HG02759 (cell line): Measurements from ENCODE around the gene SGMS1.
"Not testable (repeated sequence)": the region's sequence is repeated elsewhere in the genome, so short reads cannot be mapped to it uniquely, and the experiment has no call there.

Source experiments
- ATAC-seq: cut with Tn5 transposase; IDR thresholded peaks from one replicate; pipeline ENCODE4 v1.9.1; 2021; ENCODE audit warnings: mild to moderate bottlenecking, moderate library complexity; ENCODE audit not compliant: unreplicated experiment

The SGMS1 gene

GRCh38 chr10:50477287-50478203 lies 146.2 kb downstream of the SGMS1 start:
- no peak for ATAC-seq

DNA sequence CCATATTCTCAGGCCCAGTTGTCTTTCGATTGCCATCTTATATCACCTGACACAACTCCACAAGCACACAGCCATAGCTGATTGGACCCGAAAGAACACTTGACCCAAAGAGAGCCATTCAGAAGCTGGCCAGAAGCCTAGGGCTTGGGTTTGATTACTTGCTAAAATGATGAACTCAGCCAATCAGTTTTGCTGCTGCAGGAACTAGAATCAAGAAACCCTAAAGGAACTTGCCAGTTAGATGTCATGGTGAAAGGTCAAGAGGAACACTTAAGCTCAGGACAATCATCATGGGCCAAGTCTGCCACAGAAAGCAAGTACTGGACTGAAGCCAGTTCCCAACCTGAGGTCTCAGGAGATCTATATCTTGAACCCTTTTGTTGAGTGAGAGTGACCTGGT lies 150.0 kb downstream of the SGMS1 start:
- ATAC-seq: no peak

GRCh38 chr10:50472914-50473313 lies 150.8 kb downstream of the SGMS1 start:
- no peak for ATAC-seq

DNA sequence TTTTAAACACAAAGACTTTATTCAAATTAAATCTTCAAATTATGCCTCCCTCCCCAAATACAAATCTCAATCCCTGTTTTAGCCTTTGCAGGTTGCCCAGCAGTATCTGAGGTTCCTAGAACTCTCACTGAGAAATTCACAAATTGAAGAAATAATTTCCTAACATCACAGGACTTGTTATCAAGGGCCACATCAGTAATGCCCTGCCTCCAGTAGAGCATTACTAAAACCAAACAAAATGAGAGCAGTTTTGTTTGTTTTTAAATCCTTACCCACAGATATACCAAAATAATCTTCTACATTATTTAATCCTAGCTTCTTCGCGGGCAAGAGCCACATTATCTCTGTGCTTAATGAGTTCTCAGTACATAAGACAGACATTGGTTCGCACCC lies 152.2 kb downstream of the SGMS1 start:
- ATAC-seq: no peak

DNA sequence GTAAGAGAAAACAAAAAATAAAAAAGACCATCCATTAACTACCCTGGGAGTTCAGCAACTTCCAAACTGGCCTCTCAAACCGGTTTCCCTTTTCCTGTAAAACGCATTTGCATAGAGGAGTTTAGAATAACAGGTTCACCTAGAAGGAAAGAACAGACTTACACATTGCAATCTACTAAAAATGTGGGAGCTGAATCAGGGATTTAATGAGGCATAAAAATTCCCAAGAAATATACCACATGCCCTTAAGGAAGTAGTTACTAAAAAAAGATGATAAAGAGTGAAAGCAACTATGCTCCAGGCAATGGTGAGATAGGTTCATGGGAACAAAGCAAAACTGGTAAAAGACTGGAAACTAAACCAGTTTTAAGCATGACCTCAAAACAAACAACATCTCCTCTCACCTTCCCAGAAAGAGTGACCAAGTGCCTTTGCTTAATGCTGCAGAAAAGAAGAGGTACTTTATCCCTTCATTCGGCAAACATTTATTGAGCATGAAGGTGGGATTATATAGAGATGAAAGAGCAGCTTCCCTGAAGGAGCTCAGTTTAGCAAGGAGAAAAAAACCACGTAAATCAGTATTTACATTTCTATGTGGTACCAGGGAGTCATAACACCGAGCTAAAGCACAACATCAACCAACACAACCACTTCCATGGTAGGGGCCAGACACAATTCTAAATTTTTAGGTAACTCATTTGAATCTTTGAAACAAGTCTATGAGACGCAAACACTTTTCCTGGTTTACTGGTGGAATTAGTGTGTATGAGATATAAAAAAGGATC lies 152.8 kb downstream of the SGMS1 start:
- no peak for ATAC-seq

DNA sequence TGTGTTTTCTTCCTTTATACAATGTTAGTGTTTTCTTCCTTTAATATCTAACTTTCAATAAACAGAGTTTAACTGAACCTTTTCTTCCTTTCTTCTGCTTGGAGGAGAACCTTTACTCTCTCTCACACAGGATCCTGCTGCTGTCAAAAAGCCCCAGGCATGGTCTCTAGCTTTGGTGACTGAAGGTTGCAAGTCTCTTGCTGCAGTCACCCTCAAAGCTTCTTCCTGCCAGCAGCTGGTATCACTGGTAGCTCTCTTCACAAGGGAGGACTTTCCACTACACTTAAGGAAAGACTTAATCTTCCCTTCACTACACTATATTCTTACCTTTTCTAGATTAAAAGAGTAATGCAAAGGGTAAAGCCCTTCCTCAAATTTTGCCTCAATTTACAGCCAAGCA lies 153.4 kb downstream of the SGMS1 start:
- ATAC-seq: peak; percentile 72

GRCh38 chr10:50469778-50470193 lies 154.0 kb downstream of the SGMS1 start:
- ATAC-seq: peak; percentile 33

- ATAC-seq: no peak
These were observed 154.5 kb downstream of the SGMS1 start for GRCh38 chr10:50469288-50469687.

DNA sequence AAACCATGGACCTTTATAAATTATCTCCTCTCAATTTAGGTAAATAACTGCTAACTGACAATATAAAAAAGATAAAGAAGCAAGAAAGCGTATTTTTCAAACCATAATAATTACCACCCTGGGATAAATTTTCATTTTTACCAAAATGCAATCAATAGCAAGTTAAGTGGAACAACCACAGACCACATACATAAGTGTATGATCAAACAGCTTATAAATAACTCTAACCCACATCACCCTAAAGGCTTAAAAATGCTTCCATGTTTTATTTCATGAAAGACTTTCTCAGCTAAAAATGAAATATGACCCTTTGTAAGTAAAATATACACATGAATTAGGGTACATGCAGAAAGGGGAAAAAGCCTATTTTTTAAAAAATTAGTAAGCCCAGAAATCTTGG lies 156.5 kb downstream of the SGMS1 start:
- ATAC-seq: no peak

DNA sequence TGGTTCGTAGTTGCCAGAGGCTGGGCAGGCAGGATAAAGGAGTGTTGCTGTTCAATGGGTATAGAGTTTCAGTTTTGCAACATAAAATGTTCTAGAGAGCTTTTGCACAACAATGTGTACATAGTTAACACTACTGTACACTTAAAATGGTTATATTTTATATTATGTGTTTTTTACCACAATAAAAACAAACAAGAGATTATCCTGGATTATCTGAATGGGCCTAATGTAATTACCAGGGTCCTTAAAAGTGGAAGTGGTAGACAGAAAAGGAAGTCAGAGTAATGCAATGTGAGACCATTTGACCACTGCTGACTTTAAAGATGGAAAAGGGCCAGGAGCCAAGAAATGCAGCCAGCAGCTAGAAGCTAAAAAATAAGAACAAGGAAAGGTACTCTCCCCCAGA lies 159.7 kb downstream of the SGMS1 start:
- no peak for ATAC-seq

- ATAC-seq: no peak
These were observed 161.9 kb downstream of the SGMS1 start for GRCh38 chr10:50461834-50462233.

- no peak for ATAC-seq
These were observed 162.6 kb downstream of the SGMS1 start for GRCh38 chr10:50461123-50461522.

DNA sequence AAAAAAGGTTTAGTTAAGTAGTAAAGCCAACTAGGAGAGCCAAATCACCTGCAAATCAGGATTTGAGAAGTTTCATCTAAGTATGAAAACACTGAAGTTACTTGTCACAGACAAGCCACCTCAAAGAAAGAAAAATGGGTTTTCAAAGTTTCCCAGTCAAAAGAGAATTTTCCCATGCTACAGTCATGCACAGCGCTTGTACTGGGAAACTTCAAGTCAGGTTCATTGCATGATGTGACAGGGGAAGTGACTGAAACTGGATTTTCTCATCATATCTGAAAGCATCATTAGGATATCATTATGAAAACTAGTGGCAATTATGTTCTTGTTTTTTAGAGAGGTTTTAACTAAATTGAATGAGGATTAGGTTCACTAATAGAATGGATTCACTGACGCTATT lies 167.0 kb downstream of the SGMS1 start:
- ATAC-seq: peak; percentile 37

DNA sequence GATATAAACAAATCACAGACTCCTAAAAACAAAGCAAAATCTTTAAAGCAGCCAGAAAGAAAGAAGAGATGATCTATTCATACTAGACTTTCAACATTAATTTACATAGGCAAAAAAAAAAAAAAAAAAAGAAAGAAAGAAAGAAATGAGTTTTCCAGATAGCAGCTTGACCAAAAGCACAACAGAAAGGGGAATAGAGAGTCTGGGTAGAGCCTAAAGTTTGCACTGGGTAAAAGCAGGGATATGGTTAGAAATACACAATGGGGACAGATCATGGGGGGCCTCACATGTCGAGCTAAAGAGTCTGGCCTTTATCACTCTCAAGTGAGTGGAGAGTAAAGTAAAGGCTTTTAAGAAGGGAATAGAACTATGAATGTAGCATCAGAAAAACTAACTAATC lies 169.8 kb downstream of the SGMS1 start:
- ATAC-seq: no peak

DNA sequence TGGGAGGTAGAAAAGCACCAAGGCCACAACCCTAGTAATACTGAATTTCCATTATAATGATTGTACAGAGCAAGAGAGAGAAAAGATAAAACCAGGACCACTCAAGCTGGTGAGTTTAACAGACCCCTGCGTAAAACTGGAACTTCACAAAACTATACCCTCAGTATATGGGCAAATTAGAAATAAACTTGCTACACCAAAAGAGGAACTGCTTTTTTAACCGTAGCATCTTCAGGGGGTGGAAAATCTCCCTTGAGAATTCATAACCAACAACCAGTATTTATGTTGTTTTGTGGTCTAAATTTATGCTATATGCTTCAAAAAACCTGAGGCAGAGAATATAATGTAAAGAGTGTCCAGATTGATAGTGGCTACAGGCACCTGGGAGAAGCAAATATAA lies 171.2 kb downstream of the SGMS1 start:
- ATAC-seq: peak; percentile 50

- no peak for ATAC-seq
These were observed 176.1 kb downstream of the SGMS1 start for GRCh38 chr10:50447691-50448090.

DNA sequence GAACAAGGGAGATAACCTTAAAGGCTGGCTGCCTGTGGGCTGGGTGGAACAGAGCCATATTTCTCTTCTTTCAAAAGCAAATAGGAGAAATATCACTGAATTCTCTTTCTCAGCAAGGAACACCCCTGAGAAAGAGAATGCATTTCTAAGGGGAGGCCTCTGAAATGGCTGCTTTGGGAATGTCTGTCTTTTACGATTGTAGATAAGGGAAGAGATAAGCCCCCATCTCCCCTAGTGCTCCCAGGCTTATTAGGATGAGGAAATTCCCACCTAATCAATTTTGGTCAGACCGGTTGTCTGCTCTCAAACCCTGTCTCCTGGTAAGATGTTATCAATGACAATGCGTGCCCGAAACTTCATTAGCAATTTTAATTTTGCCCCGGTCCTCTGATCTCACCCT lies 178.0 kb downstream of the SGMS1 start:
- not testable (repeated sequence) for ATAC-seq

DNA sequence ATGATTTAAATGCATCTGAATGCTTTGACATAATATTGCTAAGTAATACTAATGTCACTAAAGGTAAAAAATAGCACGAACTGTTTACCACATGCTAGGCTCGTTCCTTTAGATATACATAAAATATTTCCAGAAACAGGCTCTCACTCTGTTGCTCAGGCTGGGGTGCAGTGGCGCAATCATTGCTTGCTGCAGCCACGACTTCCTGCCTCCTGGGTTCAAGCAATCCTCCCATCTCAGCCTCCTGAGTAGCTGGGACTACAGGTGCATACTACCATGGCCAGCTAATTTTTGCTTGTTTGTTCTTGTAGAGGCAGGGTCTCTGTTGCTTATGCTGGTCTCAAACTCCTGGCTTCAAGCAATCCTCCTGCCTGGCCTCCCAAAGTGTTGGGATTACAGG lies 183.3 kb downstream of the SGMS1 start:
- no peak for ATAC-seq

DNA sequence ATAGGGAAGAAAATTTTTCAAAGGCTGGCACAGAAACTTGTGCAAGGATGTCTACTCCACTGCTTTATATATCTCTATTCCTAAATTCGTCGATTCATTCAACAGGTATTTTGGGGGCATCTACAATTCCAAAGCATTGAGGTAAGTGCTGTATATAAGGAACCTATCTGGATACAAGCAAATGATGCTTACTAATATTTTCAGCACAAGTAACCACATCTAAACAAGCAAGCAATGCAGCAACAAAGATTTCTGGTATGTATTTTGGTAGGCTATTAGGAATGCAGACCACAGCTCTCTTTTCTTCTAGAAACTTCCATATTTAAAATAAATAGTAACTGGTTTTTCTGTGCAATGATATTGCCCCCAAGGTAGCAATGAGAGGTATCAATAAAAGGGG lies 183.9 kb downstream of the SGMS1 start:
- no peak for ATAC-seq

DNA sequence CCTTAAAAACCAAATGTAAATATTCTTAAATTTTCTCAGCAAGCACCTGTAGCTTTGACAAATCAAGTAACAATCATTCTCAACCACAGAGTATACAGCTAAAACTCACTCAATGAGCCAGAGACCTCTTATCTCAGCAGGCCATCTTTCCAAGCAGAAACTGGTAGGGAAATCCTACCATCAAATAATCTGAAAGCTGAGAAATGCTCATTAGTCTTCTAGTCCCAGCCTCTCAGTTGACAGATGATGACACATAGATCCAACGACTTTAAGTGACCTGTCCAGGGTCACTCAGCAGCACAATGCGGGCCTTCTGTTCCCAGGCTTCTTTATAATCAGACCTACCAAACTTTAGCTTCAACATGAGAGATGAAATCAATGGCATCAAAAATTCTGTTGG lies 184.6 kb downstream of the SGMS1 start:
- no peak for ATAC-seq

DNA sequence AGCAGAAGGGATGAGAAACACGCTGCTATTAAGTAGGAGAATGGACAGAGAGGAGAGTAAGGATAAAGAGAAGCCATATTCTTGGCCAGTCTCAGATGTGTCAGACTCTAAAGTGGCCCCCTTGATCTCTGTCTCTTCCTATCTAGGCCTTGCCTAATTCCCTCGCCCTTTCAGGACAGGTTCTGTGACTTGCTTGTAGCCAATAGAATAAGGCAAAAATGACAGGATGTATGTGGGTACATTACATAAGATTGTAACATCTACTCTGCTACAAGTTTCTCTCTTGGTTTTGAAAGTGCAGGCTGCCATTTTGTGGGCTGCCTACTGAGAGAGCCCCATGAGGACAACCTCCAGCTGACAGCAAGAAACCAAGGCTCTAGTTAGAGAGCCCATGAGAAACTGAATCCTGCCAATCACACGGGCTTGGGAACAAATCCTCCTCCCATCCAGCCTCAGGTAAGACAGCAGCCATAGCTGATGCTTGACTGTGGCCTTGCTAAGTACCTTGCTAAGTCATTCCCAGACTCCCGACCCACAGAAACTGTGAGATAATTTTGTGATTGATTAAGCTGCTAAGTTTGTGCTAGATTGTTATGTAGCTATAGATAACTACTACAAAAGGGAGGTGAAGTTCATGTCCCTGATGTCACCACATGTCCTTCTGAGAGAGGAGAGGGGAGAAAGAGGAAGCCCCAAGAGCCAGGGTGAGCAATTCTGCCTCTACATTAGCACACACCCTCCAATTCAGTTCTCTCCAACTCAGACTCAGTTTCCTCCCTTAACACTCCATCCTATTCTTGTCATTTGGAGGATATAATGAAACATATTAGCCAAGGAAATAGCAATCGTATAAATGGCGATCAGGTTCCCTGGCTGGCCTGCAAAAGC lies 185.5 kb downstream of the SGMS1 start:
- no peak for ATAC-seq
